Fibroblast of lung (primary cell): ENCODE data around the gene SLC28A2.

Experiments
- CTCF ChIP-seq, 2 donors: IDR thresholded peaks in 1 of 2; conservative IDR thresholded peaks in 1 of 2; 1 replicate in 1 of 2; 2 replicates in 1 of 2; pipeline ENCODE4 v1.5.1; 2011 to 2012; ENCODE audit warnings: low read length in 2 of 2, control low read depth in 1 of 2, inconsistent platforms in 1 of 2, low read depth in 1 of 2, mild to moderate bottlenecking in 1 of 2
- EZH2 ChIP-seq: IDR thresholded peaks from 2 replicates; pipeline ENCODE4 v1.5.1; 2012; ENCODE audit warnings: low read length, control low read depth, mild to moderate bottlenecking; ENCODE audit errors: missing control alignments

GRCh38 chr15:45268135-45268534 is 16.1 kb downstream of the SLC28A2 start:
- TF ChIP-seq CTCF (conservative IDR thresholded peaks at IDR 0.05 in 1 of 2, IDR thresholded peaks at IDR 0.05 in 1 of 2; ENCODE audit: low read depth in 1 of 2, low read length in 2 of 2) (no peak), EZH2 (no peak)
